ENCODE results near the gene DCLK1.

Gene DCLK1

GRCh38 chr13:35793823-35794222 lies 337.4 kb downstream of the DCLK1 start:
- TF ChIP-seq TAF1 (IDR thresholded peaks at IDR 0.05; ENCODE audit: borderline replicate concordance, insufficient read depth, low read length), result no peak
- no peak for TF ChIP-seq SIN3A (IDR thresholded peaks at IDR 0.05; ENCODE audit: borderline replicate concordance, insufficient read depth, low read length)
- no peak for TF ChIP-seq POLR2AphosphoS5 (IDR thresholded peaks at IDR 0.05; ENCODE audit: low read depth, low read length)
- TF ChIP-seq FOXP2 (optimal IDR thresholded peaks at IDR 0.05; ENCODE audit: borderline replicate concordance, extremely low read depth, extremely low read length, insufficient read depth), result no peak
- no peak for TF ChIP-seq REST (IDR thresholded peaks at IDR 0.05; ENCODE audit: insufficient read depth in 1 of 2, low read depth in 2 of 2, low read length in 2 of 2)

DNA sequence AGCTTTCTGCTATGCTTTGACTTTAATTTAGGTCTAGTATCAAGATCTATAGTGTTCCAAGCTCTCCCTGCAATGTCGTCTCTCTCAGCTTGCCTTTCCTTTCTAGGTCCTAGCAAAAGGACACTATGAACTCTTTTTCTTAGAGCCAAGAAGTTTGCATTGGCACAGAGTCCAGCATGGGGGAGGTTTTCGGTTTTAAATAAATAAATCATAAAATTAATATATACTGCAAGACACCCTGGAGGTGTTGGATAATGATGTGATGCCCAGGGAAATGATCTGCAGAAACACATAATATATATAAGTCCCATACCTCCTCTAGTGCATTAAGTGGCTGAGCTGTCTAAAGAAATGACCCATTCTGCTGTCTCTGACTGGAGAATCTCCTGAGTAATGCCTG lies 338.3 kb downstream of the DCLK1 start:
- TF ChIP-seq FOXP2 (optimal IDR thresholded peaks at IDR 0.05; ENCODE audit: borderline replicate concordance, extremely low read depth, extremely low read length, insufficient read depth) (no peak), POLR2AphosphoS5 (IDR thresholded peaks at IDR 0.05; ENCODE audit: low read depth, low read length) (no peak), TAF1 (IDR thresholded peaks at IDR 0.05; ENCODE audit: borderline replicate concordance, insufficient read depth, low read length) (no peak), SIN3A (IDR thresholded peaks at IDR 0.05; ENCODE audit: borderline replicate concordance, insufficient read depth, low read length) (no peak), REST (IDR thresholded peaks at IDR 0.05; ENCODE audit: insufficient read depth in 1 of 2, low read depth in 2 of 2, low read length in 2 of 2) (no peak)

DNA sequence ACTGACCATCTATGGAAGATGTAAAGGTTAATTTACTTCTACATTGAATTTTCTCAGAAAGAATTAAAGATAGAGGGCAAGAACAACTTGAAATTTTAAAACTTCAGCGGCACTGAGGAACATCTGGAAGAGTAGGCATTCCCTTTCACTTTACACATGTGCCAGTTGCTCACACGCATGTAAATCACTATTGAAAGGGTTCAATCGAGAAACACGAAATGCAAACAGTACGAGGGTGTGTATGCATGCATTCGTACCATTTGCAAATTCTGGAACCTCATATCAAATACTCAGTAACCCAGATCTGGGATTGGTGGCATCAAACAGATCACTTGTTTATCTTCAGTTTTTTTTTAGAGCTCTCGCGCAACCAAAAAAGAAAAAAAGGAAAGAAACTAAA lies 339.2 kb downstream of the DCLK1 start:
- TF ChIP-seq FOXP2 (optimal IDR thresholded peaks at IDR 0.05; ENCODE audit: borderline replicate concordance, extremely low read depth, extremely low read length, insufficient read depth), result no peak
- TF ChIP-seq SIN3A (IDR thresholded peaks at IDR 0.05; ENCODE audit: borderline replicate concordance, insufficient read depth, low read length), result no peak
- no peak for TF ChIP-seq TAF1 (IDR thresholded peaks at IDR 0.05; ENCODE audit: borderline replicate concordance, insufficient read depth, low read length)
- TF ChIP-seq REST (IDR thresholded peaks at IDR 0.05; ENCODE audit: insufficient read depth in 1 of 2, low read depth in 2 of 2, low read length in 2 of 2), result no peak
- no peak for TF ChIP-seq POLR2AphosphoS5 (IDR thresholded peaks at IDR 0.05; ENCODE audit: low read depth, low read length)

DNA sequence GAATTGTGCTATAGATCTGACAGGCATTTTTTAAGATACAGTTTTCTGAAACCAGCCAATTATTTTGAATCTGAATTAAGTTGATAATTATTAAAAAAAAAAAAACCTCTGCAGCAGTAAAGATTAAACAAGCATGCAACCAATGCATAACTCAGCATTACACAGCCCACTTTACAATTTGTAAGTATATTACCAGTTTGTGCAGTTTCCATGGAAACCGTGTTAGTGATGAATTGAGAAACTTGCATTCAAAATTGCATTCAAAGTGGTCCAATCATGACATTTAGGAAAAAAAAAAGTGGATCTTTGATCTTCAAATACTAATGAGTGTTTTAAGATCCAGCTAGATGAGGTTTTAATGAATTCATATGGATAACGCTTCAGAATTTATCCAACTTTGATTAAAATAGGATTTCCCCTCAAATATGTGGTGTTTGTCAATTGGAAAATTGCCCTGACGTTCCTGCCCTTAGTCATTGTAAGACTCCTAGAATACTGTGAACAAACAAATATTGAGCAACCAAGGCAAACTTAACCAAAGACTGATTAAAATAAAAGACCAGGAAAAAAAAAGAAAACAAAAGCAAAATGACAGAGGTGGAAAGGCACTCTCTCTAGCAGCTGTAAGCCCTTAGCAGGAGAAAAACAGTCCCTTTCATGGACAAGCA lies 339.9 kb downstream of the DCLK1 start:
- TF ChIP-seq SIN3A (IDR thresholded peaks at IDR 0.05; ENCODE audit: borderline replicate concordance, insufficient read depth, low read length) (no peak), TAF1 (IDR thresholded peaks at IDR 0.05; ENCODE audit: borderline replicate concordance, insufficient read depth, low read length) (no peak), POLR2AphosphoS5 (IDR thresholded peaks at IDR 0.05; ENCODE audit: low read depth, low read length) (no peak), REST (IDR thresholded peaks at IDR 0.05; ENCODE audit: insufficient read depth in 1 of 2, low read depth in 2 of 2, low read length in 2 of 2) (no peak), FOXP2 (optimal IDR thresholded peaks at IDR 0.05; ENCODE audit: borderline replicate concordance, extremely low read depth, extremely low read length, insufficient read depth) (no peak)
